GM19240 (cell line): ENCODE results near the gene CORO2B.

Experiments used
- DNase-seq: peaks from one replicate; pipeline ENCODE4 v3.0.0; 2011; ENCODE audit warnings: low spot score; ENCODE audit not compliant: insufficient read length

The CORO2B gene

GRCh38 chr15:68578980-68579935 is at the start of gene CORO2B:
Gene CORO2B (plus strand): TSS chr15:68578993. CDS start chr15:68579263, 270 bp downstream.
- DNase-seq, result no peak

GRCh38 chr15:68531387-68532179 is 47.2 kb upstream of the CORO2B start:
- DNase-seq, result no peak

GRCh38 chr15:68536331-68537095 is 42.3 kb upstream of the CORO2B start:
- no peak for DNase-seq

- no peak for DNase-seq
These were observed 41.7 kb upstream of the CORO2B start for GRCh38 chr15:68537097-68537496.

GRCh38 chr15:68537506-68537905 is 41.3 kb upstream of the CORO2B start:
- DNase-seq, result no peak

GRCh38 chr15:68538311-68538710 is 40.5 kb upstream of the CORO2B start:
- DNase-seq, result no peak

GRCh38 chr15:68541743-68542142 is 37.0 kb upstream of the CORO2B start:
- DNase-seq, result no peak

GRCh38 chr15:68542348-68542747 is 36.4 kb upstream of the CORO2B start:
- no peak for DNase-seq

- DNase-seq, result no peak
These were observed 36.0 kb upstream of the CORO2B start for GRCh38 chr15:68542771-68543164.

GRCh38 chr15:68543165-68544008 is 35.4 kb upstream of the CORO2B start:
- no peak for DNase-seq

- DNase-seq, result no peak
These were observed 32.5 kb upstream of the CORO2B start for GRCh38 chr15:68546318-68546717.

GRCh38 chr15:68548364-68548763 is 30.4 kb upstream of the CORO2B start:
- DNase-seq, result no peak

- DNase-seq, result no peak
These were observed 28.8 kb upstream of the CORO2B start for GRCh38 chr15:68550004-68550403.

GRCh38 chr15:68550498-68551295 is 28.1 kb upstream of the CORO2B start:
- peak; percentile 37 for DNase-seq

- no peak for DNase-seq
These were observed 27.5 kb upstream of the CORO2B start for GRCh38 chr15:68551296-68551635.

GRCh38 chr15:68552344-68552743 is 26.4 kb upstream of the CORO2B start:
- DNase-seq, result no peak

GRCh38 chr15:68552773-68553172 is 26.0 kb upstream of the CORO2B start:
- DNase-seq, result no peak

GRCh38 chr15:68553314-68553993 is 25.3 kb upstream of the CORO2B start:
- DNase-seq, result no peak

- no peak for DNase-seq
These were observed 24.6 kb upstream of the CORO2B start for GRCh38 chr15:68553994-68554720.
